Loucy (cell line): ENCODE data around the gene LRRC41.
"Not testable (repeated sequence)": the region's sequence is repeated elsewhere in the genome, so short reads cannot be mapped to it uniquely, and the experiment has no call there.

Experiments
- H2AFZ ChIP-seq: fragments of 200-600 bp; sonication (generic); 2 replicates; pipeline ENCODE4 v1.6.0; 2016; ENCODE audit warnings: antibody characterized with exemption, mild to moderate bottlenecking, low read length, moderate library complexity
- H3F3A ChIP-seq: fragments of 200-600 bp; 2 replicates; pipeline ENCODE4 v1.6.0; 2016; ENCODE audit warnings: antibody characterized with exemption, low read depth, mild to moderate bottlenecking
- H3K27me3 ChIP-seq: fragments of 200-600 bp; sonication (generic); 2 replicates; pipeline ENCODE4 v1.6.1; 2014; ENCODE audit warnings: low read length, mild to moderate bottlenecking; ENCODE audit not compliant: insufficient read depth, poor library complexity, severe bottlenecking
- H3K36me3 ChIP-seq: fragments of 200-600 bp; sonication (generic); 2 replicates; pipeline ENCODE4 v1.6.1; 2016; ENCODE audit warnings: low read length; ENCODE audit not compliant: insufficient read depth
- H3K4me1 ChIP-seq: fragments of 200-600 bp; sonication (generic); 2 replicates; pipeline ENCODE4 v1.5.1; 2014; ENCODE audit warnings: low read length, mild to moderate bottlenecking; ENCODE audit not compliant: insufficient read depth, poor library complexity, severe bottlenecking
- H3K4me2 ChIP-seq: fragments of 200-600 bp; sonication (generic); 2 replicates; pipeline ENCODE4 v1.6.0; 2014; ENCODE audit warnings: antibody characterized with exemption, low read length, low read depth, mild to moderate bottlenecking; ENCODE audit not compliant: poor library complexity, severe bottlenecking
- H3K4me3 ChIP-seq: fragments of 200-600 bp; sonication (generic); 2 replicates; pipeline ENCODE4 v1.5.1; 2014; ENCODE audit warnings: low read length, mild to moderate bottlenecking, mixed read lengths; ENCODE audit not compliant: poor library complexity, severe bottlenecking
- H3K79me2 ChIP-seq: fragments of 200-600 bp; sonication (generic); 2 replicates; pipeline ENCODE4 v1.6.1; 2014; ENCODE audit warnings: low read length; ENCODE audit not compliant: insufficient read depth
- H3K9ac ChIP-seq: fragments of 200-600 bp; sonication (generic); 2 replicates; pipeline ENCODE4 v1.6.0; 2014; ENCODE audit warnings: mild to moderate bottlenecking, low read depth, low read length, moderate library complexity; ENCODE audit not compliant: poor library complexity, severe bottlenecking
- H3K9me2 ChIP-seq: fragments of 200-600 bp; sonication (generic); replicated peaks from 2 replicates; pipeline ENCODE4 v1.6.1; 2016; ENCODE audit warnings: low read depth, low read length, mixed read lengths
- H3K9me3 ChIP-seq: fragments of 200-600 bp; sonication (generic); 2 replicates; pipeline ENCODE4 v1.6.1; 2014; ENCODE audit warnings: mild to moderate bottlenecking, antibody characterized with exemption, low read length, low read depth; ENCODE audit not compliant: insufficient read depth
- H4K20me1 ChIP-seq: fragments of 200-600 bp; sonication (generic); 2 replicates; pipeline ENCODE4 v1.6.0; 2014; ENCODE audit warnings: antibody characterized with exemption, low read length, mild to moderate bottlenecking; ENCODE audit not compliant: insufficient read depth, poor library complexity, severe bottlenecking
- CTCF ChIP-seq: fragments of 200-600 bp; sonication (generic); conservative IDR thresholded peaks from 2 replicates; pipeline ENCODE4 v1.5.1; 2014; ENCODE audit warnings: mild to moderate bottlenecking, antibody characterized with exemption, low read length
- EZH2phosphoT487 ChIP-seq: fragments of 200-600 bp; IDR thresholded peaks from 2 replicates; pipeline ENCODE4 v1.6.1; 2018; ENCODE audit warnings: antibody characterized with exemption, mild to moderate bottlenecking, moderate library complexity, borderline replicate concordance

The LRRC41 gene

GRCh38 chr1:46333300-46334029, 30.0 kb upstream of the LRRC41 start:
- Histone ChIP-seq H3K79me2 (no peaks in the 10 kb centered on the region), H4K20me1 (no peaks in the 10 kb centered on the region), H3K36me3 (no peaks in the 10 kb centered on the region), H3K4me3 (no peak overlapping the region), H3F3A (no peaks in the 10 kb centered on the region), H3K4me1 (no peaks in the 10 kb centered on the region), H2AFZ (peak overlapping the region; percentile 25; the same call in 1 of the 2 replicates), H3K9ac (no peak overlapping the region), H3K9me2 (no peaks in the 10 kb centered on the region), H3K4me2 (no peak overlapping the region), H3K27me3 (no peaks in the 10 kb centered on the region), H3K9me3 (no peaks in the 10 kb centered on the region)
- TF ChIP-seq CTCF (peak; percentile 65), EZH2phosphoT487 (no peak)

- H2AFZ ChIP-seq: not testable (repeated sequence)
Measured at GRCh38 chr1:46331786-46332540, 28.5 kb upstream of the LRRC41 start.

GRCh38 chr1:46330381-46330780, 27.0 kb upstream of the LRRC41 start:
- not testable (repeated sequence) for H3K4me3 ChIP-seq, H2AFZ ChIP-seq, H3F3A ChIP-seq

More at GRCh38 chr1:46331786-46332540, 28.5 kb upstream of the LRRC41 start:
- not testable (repeated sequence) for H3K36me3 ChIP-seq, H3F3A ChIP-seq, H3K27me3 ChIP-seq, H3K9ac ChIP-seq, H3K79me2 ChIP-seq, H3K4me2 ChIP-seq, H4K20me1 ChIP-seq, H3K9me2 ChIP-seq, H3K9me3 ChIP-seq, H3K4me1 ChIP-seq, H3K4me3 ChIP-seq

GRCh38 chr1:46329807-46330206, 26.4 kb upstream of the LRRC41 start:
- H4K20me1 ChIP-seq, H3K9me2 ChIP-seq, H3K27me3 ChIP-seq, H3K79me2 ChIP-seq, H3F3A ChIP-seq, H3K4me2 ChIP-seq, H3K4me1 ChIP-seq, H3K9ac ChIP-seq, H3K9me3 ChIP-seq, H3K4me3 ChIP-seq, H3K36me3 ChIP-seq, H2AFZ ChIP-seq: not testable (repeated sequence)

More at GRCh38 chr1:46330381-46330780, 27.0 kb upstream of the LRRC41 start:
- not testable (repeated sequence) for H3K27me3 ChIP-seq, H3K79me2 ChIP-seq, H3K9ac ChIP-seq, H3K9me3 ChIP-seq, H3K9me2 ChIP-seq, H4K20me1 ChIP-seq, H3K36me3 ChIP-seq, H3K4me1 ChIP-seq, H3K4me2 ChIP-seq

- H3K27me3 ChIP-seq, H3K4me3 ChIP-seq, H2AFZ ChIP-seq, H3K9me2 ChIP-seq, H3K9ac ChIP-seq, H3F3A ChIP-seq, H3K4me2 ChIP-seq, H3K36me3 ChIP-seq, H4K20me1 ChIP-seq, H3K79me2 ChIP-seq, H3K9me3 ChIP-seq, H3K4me1 ChIP-seq: not testable (repeated sequence)
Measured at GRCh38 chr1:46328182-46328581, 24.8 kb upstream of the LRRC41 start.

- H3K4me2 ChIP-seq, H3F3A ChIP-seq, H3K36me3 ChIP-seq, H3K9me3 ChIP-seq, H3K4me3 ChIP-seq, H3K4me1 ChIP-seq, H3K9me2 ChIP-seq, H4K20me1 ChIP-seq, H2AFZ ChIP-seq, H3K9ac ChIP-seq, H3K27me3 ChIP-seq, H3K79me2 ChIP-seq: not testable (repeated sequence)
Measured at GRCh38 chr1:46325285-46326076, 22.1 kb upstream of the LRRC41 start.
